Mucosa of descending colon (tissue), 3 donors: ENCODE data around the gene GLT6D1. TPM values are rescaled to one million over a fixed set of nuclear protein-coding genes. Genes with fewer than 3 reads are reported as not detected.

Experiments used
- ATAC-seq: fragments of 200-7000 bp; cut with Tn5 transposase; one replicate; pipeline ENCODE4 v1.9.1; 2020; ENCODE audit warnings: mild to moderate bottlenecking, moderate library complexity
- DNase-seq, 3 donors: peaks; one replicate each; pipeline ENCODE4 v3.0.0-alpha.2; 2020
- H3K36me3 ChIP-seq: fragments of 200-600 bp; one replicate; pipeline ENCODE4 v1.8.0; 2021; ENCODE audit warnings: low read depth, mild to moderate bottlenecking
- H3K4me1 ChIP-seq: fragments of 200-600 bp; one replicate; pipeline ENCODE4 v1.8.0; 2021; ENCODE audit warnings: low read depth, mild to moderate bottlenecking
- H3K4me3 ChIP-seq: fragments of 200-600 bp; one replicate; pipeline ENCODE4 v1.8.0; 2021; ENCODE audit warnings: mild to moderate bottlenecking
- H3K9me3 ChIP-seq: fragments of 200-600 bp; one replicate; pipeline ENCODE4 v1.8.0; 2021; ENCODE audit warnings: mild to moderate bottlenecking
- intact Hi-C, 2 donors: fragments of 100-400 bp; cut with DNase I in 1 of 2; cut with micrococcal nuclease in 1 of 2; formaldehyde crosslinking; loops; one replicate each; pipeline versions ENCODE4 v1.11.0 to v1.11.1; 2022; cut with DNase I, micrococcal nuclease
- total RNA-seq, 3 donors: library from RNA; stranded (reverse); fragmentation: NEBNext Ultra II Directional in 2 of 3; extraction: Animal tissue kit (Norgen Biotek cat#: 25700) in 2 of 3; gene quantifications; one replicate each; pipeline versions ENCODE4 v1.2.1 to v1.2.4, GENCODE V29; 2021 to 2023
- TF ChIP-seq, protein P1 (sequence below): fragments of 200-600 bp; IDR thresholded peaks from one replicate; pipeline ENCODE4 v1.8.0; 2022; ENCODE audit warnings: antibody characterized with exemption, mild to moderate bottlenecking
- donor health status: DM: no; HTN: no; CAD: no; lungs with moderate emphysema.
- donor health status: DM: no; HTN: no; CAD: no.
- donor health status: DM: no; HTN: yes; CAD: no.

GLT6D1 gene
- total RNA-seq, 3 donors from 2014 or later: not detected

DNA sequence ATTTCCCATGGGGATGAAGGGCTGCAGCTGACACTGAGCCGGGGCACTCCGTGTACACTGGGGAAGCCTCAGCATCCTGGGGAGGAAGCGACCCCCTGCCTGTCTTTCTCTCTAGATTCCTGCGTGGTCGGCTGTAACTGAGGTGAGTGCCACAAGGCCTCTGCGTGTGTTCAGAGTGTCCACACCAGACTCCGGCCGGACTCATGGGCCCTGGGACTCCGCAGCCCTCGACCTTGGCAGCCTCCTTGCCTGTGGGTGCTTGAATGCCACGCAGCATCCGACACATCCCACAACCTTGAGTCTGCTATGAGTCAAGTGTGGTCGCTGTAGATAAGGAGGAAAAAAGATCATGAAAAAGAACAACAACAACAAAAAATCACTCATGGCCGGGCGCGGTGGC is 54.4 kb downstream of the GLT6D1 start:
- DNase-seq (no peak), ATAC-seq (no peak)
- Histone ChIP-seq H3K36me3 (no peaks in the 10 kb centered on the region), H3K4me3 (no peak overlapping the region), H3K4me1 (no peaks in the 10 kb centered on the region), H3K9me3 (no peaks in the 10 kb centered on the region)
- intact Hi-C loops: no loop called here
- TF ChIP-seq, protein P1, sequence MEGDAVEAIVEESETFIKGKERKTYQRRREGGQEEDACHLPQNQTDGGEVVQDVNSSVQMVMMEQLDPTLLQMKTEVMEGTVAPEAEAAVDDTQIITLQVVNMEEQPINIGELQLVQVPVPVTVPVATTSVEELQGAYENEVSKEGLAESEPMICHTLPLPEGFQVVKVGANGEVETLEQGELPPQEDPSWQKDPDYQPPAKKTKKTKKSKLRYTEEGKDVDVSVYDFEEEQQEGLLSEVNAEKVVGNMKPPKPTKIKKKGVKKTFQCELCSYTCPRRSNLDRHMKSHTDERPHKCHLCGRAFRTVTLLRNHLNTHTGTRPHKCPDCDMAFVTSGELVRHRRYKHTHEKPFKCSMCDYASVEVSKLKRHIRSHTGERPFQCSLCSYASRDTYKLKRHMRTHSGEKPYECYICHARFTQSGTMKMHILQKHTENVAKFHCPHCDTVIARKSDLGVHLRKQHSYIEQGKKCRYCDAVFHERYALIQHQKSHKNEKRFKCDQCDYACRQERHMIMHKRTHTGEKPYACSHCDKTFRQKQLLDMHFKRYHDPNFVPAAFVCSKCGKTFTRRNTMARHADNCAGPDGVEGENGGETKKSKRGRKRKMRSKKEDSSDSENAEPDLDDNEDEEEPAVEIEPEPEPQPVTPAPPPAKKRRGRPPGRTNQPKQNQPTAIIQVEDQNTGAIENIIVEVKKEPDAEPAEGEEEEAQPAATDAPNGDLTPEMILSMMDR: no peak

DNA sequence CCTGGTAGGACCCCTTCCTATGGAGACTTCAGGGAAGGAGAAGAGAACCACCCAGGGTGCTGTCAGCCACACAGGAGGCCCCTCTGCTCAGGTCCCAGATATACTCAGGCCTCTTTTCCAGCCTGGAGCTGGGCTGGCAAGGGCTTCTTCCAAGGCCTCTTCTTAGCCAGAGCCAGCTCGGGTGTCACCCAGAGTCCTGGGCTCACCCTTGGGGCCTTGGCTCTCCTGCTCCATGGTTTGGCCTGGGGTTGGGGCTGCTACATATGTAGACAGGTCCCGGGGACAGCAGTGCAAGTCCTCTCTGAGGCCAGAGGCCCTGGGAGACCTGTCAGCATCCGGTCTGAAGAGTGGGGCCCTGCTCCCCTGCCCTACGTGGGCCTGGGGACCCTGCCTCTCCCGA is 55.0 kb downstream of the GLT6D1 start:
- ATAC-seq (no peak), DNase-seq (no peak)
- intact Hi-C loops: no loop called here
- Histone ChIP-seq H3K4me1 (no peaks in the 10 kb centered on the region), H3K36me3 (no peaks in the 10 kb centered on the region), H3K4me3 (no peak overlapping the region), H3K9me3 (no peaks in the 10 kb centered on the region)
- TF ChIP-seq, protein P1: no peak

DNA sequence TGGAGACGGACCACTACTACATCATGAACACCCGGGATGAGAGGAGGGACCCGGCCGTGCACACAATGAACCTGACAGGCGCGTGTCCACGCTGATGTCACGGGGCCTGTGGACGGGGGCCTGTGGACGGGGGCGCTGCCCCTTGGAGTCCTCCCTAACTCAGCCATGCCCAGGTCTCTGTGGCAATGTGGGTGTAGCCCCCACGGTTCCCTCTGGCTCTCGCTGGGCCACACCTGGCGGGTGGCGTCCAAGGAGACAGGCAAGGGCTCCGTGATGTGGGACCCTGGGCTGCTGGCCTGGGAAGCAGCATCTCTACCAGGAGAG is 55.7 kb downstream of the GLT6D1 start:
- Histone ChIP-seq H3K9me3 (no peaks in the 10 kb centered on the region), H3K36me3 (no peaks in the 10 kb centered on the region), H3K4me1 (no peaks in the 10 kb centered on the region), H3K4me3 (no peak overlapping the region)
- TF ChIP-seq, protein P1: no peak
- ATAC-seq (no peak), DNase-seq (no peak)
- intact Hi-C loops: no loop called here

DNA sequence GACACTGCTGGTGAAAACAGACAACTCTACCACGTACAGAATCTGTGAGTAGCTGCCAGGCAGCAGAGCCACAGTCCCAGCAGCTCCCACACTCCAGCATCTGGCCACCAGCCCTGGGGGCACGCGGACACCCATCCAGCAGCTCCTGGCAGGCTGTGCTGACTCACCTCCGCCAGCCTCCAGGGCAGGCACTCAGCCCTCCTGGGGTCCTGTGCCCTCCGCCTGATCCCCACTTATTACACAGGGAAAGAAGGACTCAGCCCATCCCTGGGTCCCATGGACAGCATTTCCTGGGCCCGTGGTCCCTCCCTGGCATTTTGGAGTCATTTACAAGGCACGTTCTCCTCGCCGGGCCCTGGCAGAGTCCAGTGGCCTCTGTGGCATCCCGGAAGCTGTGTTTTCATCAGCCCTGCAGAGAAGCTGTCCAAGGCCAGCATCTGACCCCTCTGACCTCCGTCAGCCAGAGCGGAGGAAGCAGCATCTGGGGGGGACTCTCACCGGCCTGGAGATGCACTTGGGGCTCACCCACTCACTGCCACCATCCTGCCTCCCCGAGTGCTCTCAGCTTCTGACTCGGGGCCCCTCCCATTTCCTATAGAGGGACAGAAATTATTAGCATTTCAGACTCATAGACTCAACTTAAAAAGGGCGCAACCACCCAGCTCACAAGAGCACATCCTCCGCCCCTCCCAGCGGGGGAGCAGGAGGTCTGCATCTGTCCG is 56.2 kb downstream of the GLT6D1 start:
- Histone ChIP-seq H3K4me1 (no peaks in the 10 kb centered on the region), H3K36me3 (no peaks in the 10 kb centered on the region), H3K9me3 (no peaks in the 10 kb centered on the region), H3K4me3 (no peak overlapping the region)
- intact Hi-C loops: no loop called here
- ATAC-seq: no peak
- DNase-seq: no peak
- TF ChIP-seq, protein P1: no peak

DNA sequence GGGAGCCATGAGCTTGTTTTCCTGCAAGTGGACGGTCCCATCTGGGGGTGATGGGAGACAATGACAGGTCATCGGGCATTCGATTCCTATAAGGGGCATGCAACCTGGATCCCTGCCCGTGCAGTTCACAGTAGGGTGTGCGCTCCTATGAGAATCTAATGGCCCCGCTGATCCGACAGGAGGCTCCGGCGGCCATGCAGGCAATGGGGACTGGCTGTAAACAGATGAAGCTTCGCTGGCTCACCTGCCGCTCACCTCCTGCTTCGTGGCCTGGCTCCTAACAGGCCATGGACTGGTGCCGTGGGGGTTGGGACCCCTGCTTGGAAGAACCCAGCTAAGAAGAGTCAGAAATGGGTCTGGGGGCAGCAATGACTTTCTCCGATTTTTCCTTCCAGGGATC is 56.8 kb downstream of the GLT6D1 start:
- no peaks in the 10 kb centered on the region for H3K4me1 ChIP-seq
- intact Hi-C loops: no loop called here

More for the DNA sequence above, 56.8 kb downstream of the GLT6D1 start:
- H3K9me3 ChIP-seq: no peaks in the 10 kb centered on the region
- ATAC-seq (no peak), DNase-seq (no peak)
- no peaks in the 10 kb centered on the region for H3K36me3 ChIP-seq
- no peak overlapping the region for H3K4me3 ChIP-seq
- TF ChIP-seq, protein P1: no peak
